Heart right ventricle (tissue), 16 donors: Measurements from ENCODE around the gene JPT1. TPM values are rescaled to one million over a fixed set of nuclear protein-coding genes. Genes with fewer than 3 reads are reported as not detected.
A peak's percentile ranks its signal among the peaks of the same experiment; 100 is the strongest.

Experiments
- ATAC-seq, 8 donors: fragments of 200-7000 bp; cut with Tn5 transposase; one replicate each; pipeline ENCODE4 v1.9.1; 2020; ENCODE audit warnings: mild to moderate bottlenecking in 8 of 8, moderate library complexity in 8 of 8, moderate number of reproducible peaks in 1 of 8
- DNase-seq, 2 donors: peaks; one replicate each; pipeline ENCODE4 v3.0.0-alpha.2; 2020
- H3K27ac ChIP-seq, 10 donors: fragments of 200-600 bp; sonication (generic) in 2 of 10; one replicate each; pipeline versions ENCODE4 v1.5.0 to v1.8.0; 2020 to 2022; ENCODE audit warnings: mild to moderate bottlenecking in 3 of 10
- H3K27me3 ChIP-seq, 7 donors: fragments of 200-600 bp; one replicate each; pipeline ENCODE4 v1.8.0; 2021 to 2022; ENCODE audit warnings: mild to moderate bottlenecking in 2 of 7
- H3K36me3 ChIP-seq, 9 donors: fragments of 200-600 bp; sonication (generic) in 1 of 9; one replicate each; pipeline versions ENCODE4 v1.5.0 to v1.8.0; 2020 to 2022; ENCODE audit warnings: mild to moderate bottlenecking in 2 of 9
- H3K4me1 ChIP-seq, 9 donors: fragments of 200-600 bp; sonication (generic) in 1 of 9; one replicate each; pipeline versions ENCODE4 v1.5.0 to v1.8.0; 2020 to 2022; ENCODE audit warnings: mild to moderate bottlenecking in 4 of 9
- H3K4me3 ChIP-seq, 10 donors: fragments of 200-600 bp; sonication (generic) in 2 of 10; one replicate each; pipeline versions ENCODE4 v1.5.0 to v1.8.0; 2020 to 2022; ENCODE audit warnings: mild to moderate bottlenecking in 7 of 10, moderate library complexity in 2 of 10
- H3K9me3 ChIP-seq, 11 donors: fragments of 200-600 bp in 10 of 11; sonication (generic) in 2 of 11; one replicate each; pipeline versions ENCODE4 v1.5.0 to v1.8.0; 2013 to 2022; ENCODE audit warnings: mild to moderate bottlenecking in 2 of 11, control low read depth in 1 of 11, moderate library complexity in 1 of 11
- CTCF ChIP-seq, 9 donors: fragments of 200-600 bp; sonication (generic) in 2 of 9; IDR thresholded peaks; one replicate each; pipeline versions ENCODE4 v1.5.0 to v1.8.0; 2021 to 2022; ENCODE audit warnings: antibody characterized with exemption in 9 of 9, mild to moderate bottlenecking in 5 of 9, moderate library complexity in 1 of 9
- WGBS, 2 donors: extraction: QIAGEN DNeasy Blood & Tissue Kit; methylation state at CpG; one replicate each; pipeline ENCODE4 v1.1.7; 2013; ENCODE audit warnings: inconsistent platforms in 1 of 2; 5-methylcytosine and 5-hydroxymethylcytosine counted together
- intact Hi-C, 10 donors: fragments of 100-400 bp; cut with DNase I; formaldehyde crosslinking; loops; one replicate each; pipeline versions ENCODE4 v1.11.1 to v1.14.2; 2022
- polyA plus RNA-seq, 2 donors: library from polyadenylated mRNA; stranded (reverse); fragments of 200-250 nt; gene quantifications; one replicate each; pipeline ENCODE4 v1.2.3, GENCODE V29; 2013
- total RNA-seq, 10 donors: library from RNA; stranded (reverse); fragmentation: NEBNext Ultra II Directional in 3 of 10; extraction: Animal tissue kit (Norgen Biotek cat#: 25700) in 3 of 10; gene quantifications; one replicate each; pipeline versions ENCODE4 v1.2.1 to v1.2.4, GENCODE V29; 2021 to 2023
- donor health status: Arrhythmogenic right ventricular cardiomyopathy.
- donor health status: ischemic (EF 13 %, LVEDD 7.1; RV severe dilation, severe dysfunction).
- donor health status: healthy with polysubstance abuse.
- donor health status: DM: no; HTN: yes; CAD: no.
- donor health status: DM: no; HTN: no; CAD: no.
- donor health status: ischemic (EF 25% LVEDD 6.9; RV normal size, moderate dysfunction).
- donor health status: ischemic (EF 25% LVEDD 5.7; RV mildly dilated, moderate dysfunction).
- donor health status: healthy.
- donor health status: DM: yes; HTN: yes; CAD: no.
- donor health status: Ischemic cardiomyopathy.
- donor health status: ischemic (EF 35%, LVEDD 5.7; RV mildly dilated, moderate dysfunction).
- donor health status: nonischemic (EF 11% LVEDD 7.7; RV severe dilation, severe dysfunction).
- donor health status: DM: yes; HTN: yes; CAD: no.
- donor health status: PGD.
- donor health status: ischemic (EF 29% LVEDD 5.4; RV normal size, mild dysfunction).
- donor health status: nonischemic (EF 23%, LVEDD 6.1; RV moderate dilation, normal function).

Gene JPT1
- total and polyA plus RNA-seq, 12 donors = 6.7 to 61.6 (median 14.7) TPM

GRCh38 chr17:75191584-75191983 is 37.3 kb upstream of the JPT1 start:
- intact Hi-C loops = loop anchor here in 1 of 10 donors (2.0 kb wide), 1 partner anchor 21 kb away; no protein-coding TSS in a partner anchor
- WGBS, 2 donors = 66 to 70% methylated on average over 4 of the region's 4 CpGs
- no peaks in the 10 kb centered on the region for H3K27me3 ChIP-seq

GRCh38 chr17:75188614-75189013 is 34.3 kb upstream of the JPT1 start:
- 89 to 93% methylated on average over 6 of the region's 6 CpGs for WGBS, 2 donors
- TF ChIP-seq CTCF (IDR thresholded peaks at IDR 0.05) = no peak
- Histone ChIP-seq H3K36me3 (no peaks in the 10 kb centered on the region), H3K9me3 (no peaks in the 10 kb centered on the region), H3K27ac (no peak overlapping the region), H3K27me3 (no peaks in the 10 kb centered on the region), H3K4me1 (peaks cover 0 to 4% (median under 1%) of the 10 kb centered on the region in 9 donors), H3K4me3 (no peak overlapping the region)
- no peak for DNase-seq
- intact Hi-C loops = loop anchor here in 1 of 10 donors (10.0 kb wide), 1 partner anchor 56 kb away; no protein-coding TSS in a partner anchor
- no peak for ATAC-seq

More at GRCh38 chr17:75191584-75191983, 37.3 kb upstream of the JPT1 start:
- Histone ChIP-seq H3K4me3 (no peak overlapping the region), H3K36me3 (no peaks in the 10 kb centered on the region), H3K27ac (no peak overlapping the region), H3K9me3 (no peaks in the 10 kb centered on the region), H3K4me1 (no peaks in the 10 kb centered on the region)
- ATAC-seq (no peak), DNase-seq (no peak)
- TF ChIP-seq CTCF (IDR thresholded peaks at IDR 0.05) = no peak

GRCh38 chr17:75183999-75184884 is 29.9 kb upstream of the JPT1 start:
- Histone ChIP-seq H3K27ac (peak overlapping the region in 4 of 10 donors; percentile 97 to 100 (median 100)), H3K36me3 (peaks cover 0 to 17% (median 8%) of the 10 kb centered on the region in 9 donors), H3K9me3 (no peaks in the 10 kb centered on the region), H3K27me3 (no peaks in the 10 kb centered on the region), H3K4me1 (peaks cover 0 to 34% (median 28%) of the 10 kb centered on the region in 9 donors), H3K4me3 (no peak overlapping the region)
- TF ChIP-seq CTCF (IDR thresholded peaks at IDR 0.05) = no peak
- intact Hi-C loops = loop anchor here in 3 of 10 donors (2.0 to 10.0 kb wide), 3 partner anchors 29 to 72 kb away; partner anchors contain the start of gene JPT1 (in 1 of the 3)
- DNase-seq (no peak), ATAC-seq (no peak)
- WGBS, 2 donors = 87 to 91% methylated on average over 9 of the region's 9 CpGs

- intact Hi-C loops = loop anchor here in 3 of 10 donors (2.0 to 10.0 kb wide), 3 partner anchors 28 to 71 kb away; partner anchors contain the start of gene JPT1 (in 1 of the 3)
- Histone ChIP-seq H3K36me3 (peaks cover 0 to 30% (median 13%) of the 10 kb centered on the region in 9 donors), H3K4me1 (peaks cover 0 to 38% (median 33%) of the 10 kb centered on the region in 9 donors), H3K27me3 (no peaks in the 10 kb centered on the region), H3K9me3 (no peaks in the 10 kb centered on the region), H3K27ac (peak within 1 kb of the TSS; percentile 96 to 100 (median 99)), H3K4me3 (peak within 1 kb of the TSS; percentile 63 to 99 (median 95))
- TF ChIP-seq CTCF (IDR thresholded peaks at IDR 0.05) = peak in 7 of 9 donors; percentile 33 to 58 (median 40)
- DNase-seq = peak; percentile 95 to 97
- peak; percentile 95 to 97 (median 96) for ATAC-seq
- 1 to 2% methylated on average over 64 to 89 of the region's 92 CpGs for WGBS, 2 donors
These were observed 28.5 kb upstream of the JPT1 start, which contains the start of gene SUMO2 for GRCh38 chr17:75182569-75183436. TSS of gene SUMO2 (minus strand) at chr17:75182959. CDS start at chr17:75182834, 125 bp downstream.
